GM21528 (cell line): ENCODE measurements around the gene DDC.

Experiments used
- ATAC-seq: cut with Tn5 transposase; IDR thresholded peaks from one replicate; pipeline ENCODE4 v1.9.1; 2021; ENCODE audit warnings: mild to moderate bottlenecking, moderate library complexity; ENCODE audit not compliant: unreplicated experiment, low FRiP score

The DDC gene

DNA sequence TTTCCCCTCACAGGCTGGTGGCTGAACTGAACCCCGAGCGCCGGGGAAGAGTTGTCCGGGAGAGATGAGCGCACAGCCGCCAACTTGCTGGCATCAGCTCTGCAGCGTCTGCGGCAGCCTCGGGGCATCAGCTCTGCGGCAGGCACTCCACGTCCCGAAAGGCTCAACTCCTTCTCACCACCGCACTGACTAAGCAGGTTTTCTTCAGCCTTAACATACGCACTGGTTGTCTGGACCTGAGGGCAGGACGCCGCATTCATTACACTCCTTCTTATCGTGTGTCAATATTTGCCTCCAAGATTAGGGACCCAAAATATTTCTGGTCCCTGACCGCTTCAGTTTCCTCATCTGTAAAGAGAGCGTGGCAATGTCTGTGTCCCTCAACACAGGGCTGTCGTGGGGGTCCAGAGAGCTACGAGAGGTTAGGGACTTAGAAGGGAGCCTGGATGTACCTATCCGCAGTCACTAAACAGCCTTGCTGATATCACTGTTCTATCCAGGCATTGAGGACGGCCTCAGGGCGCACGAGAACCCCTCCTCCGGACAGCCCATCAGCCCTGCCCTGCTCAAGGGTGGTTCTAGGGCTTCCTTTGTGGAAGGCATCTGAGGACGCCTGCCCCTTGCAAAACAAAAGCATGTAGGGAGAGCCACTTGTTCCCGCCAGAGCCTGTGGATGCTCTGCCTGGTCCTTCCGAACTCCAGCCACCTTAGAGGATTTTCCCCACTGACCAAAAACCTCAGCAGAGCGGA is 72.3 kb downstream of the DDC start:
- ATAC-seq: no peak

GRCh38 chr7:50491943-50492342 is 73.3 kb downstream of the DDC start:
- no peak for ATAC-seq

DNA sequence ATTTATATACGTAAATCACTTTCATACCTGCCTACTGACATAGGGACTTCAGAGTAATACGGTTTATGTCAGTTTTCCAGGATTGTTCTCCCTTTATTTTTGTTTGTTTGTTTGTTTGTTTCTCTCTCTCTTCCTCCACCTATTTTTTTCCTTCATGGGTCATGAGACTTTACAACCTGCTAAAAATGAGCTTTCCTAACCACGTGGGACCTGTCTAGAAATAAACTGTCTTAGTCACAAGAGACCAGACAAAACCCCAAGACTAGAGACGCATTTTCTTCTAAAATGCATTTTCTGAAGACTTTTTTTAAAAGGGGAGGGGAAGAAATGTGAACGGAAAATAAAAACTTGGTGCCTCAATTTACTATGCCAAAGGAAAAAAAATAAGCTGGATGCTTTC is 74.0 kb downstream of the DDC start:
- ATAC-seq: no peak

DNA sequence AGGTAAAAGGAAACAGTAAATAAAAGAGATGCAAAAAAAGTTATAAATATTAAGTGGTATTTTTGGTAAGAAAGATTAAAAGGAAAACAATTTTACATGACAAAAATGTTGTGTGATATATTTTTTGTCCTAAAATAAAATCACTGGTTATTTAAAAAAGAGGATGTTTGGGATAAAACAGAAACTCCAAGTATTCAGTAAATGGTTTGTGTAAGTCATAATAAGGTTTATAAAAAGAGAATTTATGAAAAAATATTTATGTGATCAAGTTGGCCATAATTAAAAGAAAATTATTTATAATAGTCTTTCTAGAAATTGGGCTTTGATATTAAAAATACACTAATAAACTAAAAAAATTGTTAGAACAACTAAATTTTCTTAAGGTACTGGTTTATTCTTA is 76.8 kb downstream of the DDC start:
- ATAC-seq: no peak

DNA sequence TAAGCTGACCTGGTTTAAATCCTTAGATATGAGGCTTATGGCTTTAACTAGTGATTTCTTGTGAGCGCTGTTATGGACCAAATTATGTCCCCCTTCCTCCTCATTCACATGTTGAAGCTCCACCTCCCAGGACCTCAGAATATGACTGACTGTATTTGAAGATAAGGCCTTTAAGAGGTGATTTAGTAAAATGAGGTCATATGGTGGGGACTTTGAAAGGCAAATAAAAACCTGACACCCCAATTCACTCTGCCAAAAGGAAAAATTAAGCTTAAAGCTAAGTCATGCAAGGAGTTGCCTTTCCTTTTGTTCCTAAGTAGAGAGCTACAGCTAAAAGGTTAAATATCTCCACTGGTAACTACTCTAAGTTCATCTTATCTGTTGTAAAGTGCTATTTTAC is 78.7 kb downstream of the DDC start:
- ATAC-seq: no peak

- no peak for ATAC-seq
Measured at GRCh38 chr7:50481867-50482266, 83.3 kb downstream of the DDC start.

- ATAC-seq: no peak
Measured at GRCh38 chr7:50480797-50481196, 84.4 kb downstream of the DDC start.

- ATAC-seq: no peak
Measured at GRCh38 chr7:50479743-50480517, 85.3 kb downstream of the DDC start.

- ATAC-seq: no peak
Measured at GRCh38 chr7:50477640-50478039, 87.6 kb downstream of the DDC start.

GRCh38 chr7:50476953-50477625 is 88.1 kb downstream of the DDC start:
- ATAC-seq: no peak

DNA sequence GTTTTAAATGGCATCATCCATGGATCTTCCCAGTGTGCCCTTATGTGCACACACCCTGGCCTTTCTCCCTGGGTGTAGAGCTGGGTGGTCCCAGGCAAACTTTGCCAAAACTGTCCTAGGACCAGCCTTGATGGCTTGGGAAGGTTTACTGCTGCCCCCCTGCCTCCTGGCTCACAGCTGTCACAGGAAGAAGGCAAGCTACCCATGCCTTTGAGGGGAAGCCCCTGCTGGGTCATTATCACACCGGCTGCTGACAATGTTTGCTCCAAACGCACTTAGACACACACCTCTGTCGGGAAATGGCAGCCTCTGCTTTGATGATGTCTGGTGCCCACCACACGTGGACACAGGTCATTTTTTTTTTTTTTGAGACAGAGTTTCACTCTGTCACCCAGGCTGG is 89.9 kb downstream of the DDC start:
- no peak for ATAC-seq

- ATAC-seq: no peak
Measured at GRCh38 chr7:50474382-50475160, 90.6 kb downstream of the DDC start.

DNA sequence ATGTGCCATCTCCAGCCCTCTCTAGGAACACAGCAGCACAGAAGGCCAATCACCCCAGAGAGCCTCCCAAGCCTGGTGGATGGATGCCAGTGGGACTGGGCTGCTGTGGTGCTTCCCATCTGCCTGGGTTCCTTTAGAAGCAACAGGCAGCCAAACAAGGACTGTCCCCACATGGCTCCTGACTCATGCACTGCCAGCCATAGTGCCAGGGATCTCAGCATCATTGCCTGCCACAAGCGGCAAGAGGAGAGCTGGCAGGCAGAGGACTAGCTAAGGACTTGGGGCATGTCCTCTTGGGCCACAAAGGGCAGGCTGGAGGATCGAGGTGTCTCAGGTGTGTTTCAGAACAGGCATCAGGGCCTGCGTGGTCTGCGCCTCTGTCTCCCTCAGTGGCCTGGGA is 91.7 kb downstream of the DDC start:
- ATAC-seq: no peak

GRCh38 chr7:50472427-50472826 is 92.8 kb downstream of the DDC start:
- ATAC-seq: no peak

DNA sequence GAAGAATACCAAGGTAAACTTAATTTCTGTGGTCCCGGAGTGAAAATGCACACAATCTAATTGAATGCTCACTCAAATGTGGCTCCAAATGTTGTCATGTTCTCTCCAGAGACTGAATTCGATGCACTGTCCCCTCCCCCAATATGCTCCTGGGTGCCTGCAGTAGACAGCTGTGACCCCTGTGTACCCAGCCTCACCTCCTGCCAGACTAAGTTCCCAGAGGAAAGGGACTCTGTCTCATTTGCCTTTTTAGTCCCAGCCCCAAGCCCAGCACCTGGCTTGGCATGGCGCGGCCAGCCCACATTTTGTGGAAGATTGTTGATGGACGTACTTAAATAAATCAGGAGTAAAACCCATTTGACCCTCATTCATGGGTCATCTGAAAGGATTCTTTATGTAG is 93.2 kb downstream of the DDC start:
- no peak for ATAC-seq

GRCh38 chr7:50470250-50471163 is 94.7 kb downstream of the DDC start:
- no peak for ATAC-seq

DNA sequence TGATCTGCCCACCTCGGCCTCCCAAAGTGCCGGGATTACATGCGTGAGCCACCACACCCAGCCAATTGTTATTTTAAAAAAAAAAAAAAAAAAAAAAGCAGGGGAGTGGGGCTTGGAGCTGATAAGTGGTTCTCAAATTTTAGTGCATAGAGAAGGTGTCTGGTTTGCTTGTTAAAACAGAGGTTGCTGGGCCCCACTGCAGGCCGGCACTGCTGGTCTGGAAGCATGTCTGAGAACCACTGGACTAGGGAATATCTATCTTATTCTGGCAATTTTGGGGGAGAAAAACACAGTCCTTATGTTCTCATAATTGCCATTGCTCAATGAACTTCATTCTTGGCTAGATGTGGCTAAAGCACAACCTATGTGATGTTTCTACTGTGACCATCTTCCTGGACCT is 96.0 kb downstream of the DDC start:
- ATAC-seq: no peak

GRCh38 chr7:50467817-50468610 is 97.2 kb downstream of the DDC start:
- peak; percentile 83 for ATAC-seq
